OCI-LY1 (cell line): ENCODE data around the gene RIMBP3C.
"Not testable (repeated sequence)": the region's sequence is repeated elsewhere in the genome, so short reads cannot be mapped to it uniquely, and the experiment has no call there.

Experiments
- H2AFZ ChIP-seq: fragments of 200-600 bp; sonication (generic), shearing (Covaris generic); 2 replicates; pipeline ENCODE4 v1.6.0; 2014; ENCODE audit warnings: antibody characterized with exemption, mild to moderate bottlenecking, low read length
- H3F3A ChIP-seq: fragments of 200-600 bp; sonication (generic), shearing (Covaris generic); 2 replicates; pipeline ENCODE4 v1.6.0; 2014; ENCODE audit warnings: mild to moderate bottlenecking, antibody characterized with exemption, low read length, moderate library complexity; ENCODE audit not compliant: insufficient read depth
- H3K27ac ChIP-seq: fragments of 200-600 bp; sonication (generic); 2 replicates; pipeline ENCODE4 v1.5.1; 2014; ENCODE audit warnings: low read length, mixed run types, mild to moderate bottlenecking, low read depth; ENCODE audit not compliant: poor library complexity, severe bottlenecking
- H3K27me3 ChIP-seq: fragments of 200-600 bp; sonication (generic); 2 replicates; pipeline ENCODE4 v1.6.0; 2014; ENCODE audit warnings: antibody characterized with exemption, mild to moderate bottlenecking, low read length, moderate library complexity; ENCODE audit not compliant: insufficient read depth
- H3K36me3 ChIP-seq: fragments of 200-600 bp; sonication (generic); 2 replicates; pipeline ENCODE4 v1.6.1; 2014; ENCODE audit warnings: mild to moderate bottlenecking, antibody characterized with exemption, low read length, moderate library complexity, mixed read lengths; ENCODE audit not compliant: insufficient read depth
- H3K4me1 ChIP-seq: fragments of 200-600 bp; sonication (generic); 2 replicates; pipeline ENCODE4 v1.5.1; 2014; ENCODE audit warnings: mild to moderate bottlenecking, low read length, moderate library complexity; ENCODE audit not compliant: insufficient read depth, severe bottlenecking
- H3K4me2 ChIP-seq: fragments of 200-600 bp; sonication (generic), shearing (Covaris generic); 2 replicates; pipeline ENCODE4 v1.6.1; 2014; ENCODE audit warnings: low read length
- H3K4me3 ChIP-seq: fragments of 200-600 bp; sonication (generic); 2 replicates; pipeline ENCODE4 v1.5.1; 2014; ENCODE audit warnings: low read length, low read depth, mild to moderate bottlenecking, mixed read lengths; ENCODE audit not compliant: poor library complexity, severe bottlenecking
- H3K79me2 ChIP-seq: fragments of 200-600 bp; shearing (Covaris generic); 2 replicates; pipeline ENCODE4 v1.6.1; 2016; ENCODE audit warnings: mixed run types, low read length, mixed read lengths; ENCODE audit not compliant: insufficient read depth
- H3K9ac ChIP-seq: fragments of 200-600 bp; sonication (generic), shearing (Covaris generic); 2 replicates; pipeline ENCODE4 v1.6.1; 2014; ENCODE audit warnings: mild to moderate bottlenecking, low read length, mixed read lengths
- H3K9me2 ChIP-seq: fragments of 200-600 bp; sonication (generic), shearing (Covaris generic); 2 replicates; pipeline ENCODE4 v1.6.1; 2014; ENCODE audit warnings: low read depth, mild to moderate bottlenecking, low read length, mixed read lengths
- H3K9me3 ChIP-seq: fragments of 200-600 bp; shearing (Covaris generic); 2 replicates; pipeline ENCODE4 v1.6.1; 2014; ENCODE audit warnings: low read length, mixed read lengths
- H4K20me1 ChIP-seq: fragments of 200-600 bp; sonication (generic), shearing (Covaris generic); 2 replicates; pipeline ENCODE4 v1.6.0; 2016; ENCODE audit warnings: mild to moderate bottlenecking, low read length; ENCODE audit not compliant: insufficient read depth
- CTCF ChIP-seq: fragments of 200-600 bp; sonication (generic), shearing (Covaris generic); IDR thresholded peaks from 2 replicates; pipeline ENCODE4 v1.5.1; 2017; ENCODE audit warnings: mild to moderate bottlenecking, antibody characterized with exemption, low read length, moderate library complexity, mixed read lengths
- EZH2 ChIP-seq: fragments of 200-600 bp; sonication (generic), shearing (Covaris generic); IDR thresholded peaks from 2 replicates; pipeline ENCODE4 v1.8.0; 2017; ENCODE audit warnings: borderline replicate concordance, mixed run types, mild to moderate bottlenecking, antibody characterized with exemption, low read length, moderate library complexity, mixed read lengths

The RIMBP3C gene

DNA sequence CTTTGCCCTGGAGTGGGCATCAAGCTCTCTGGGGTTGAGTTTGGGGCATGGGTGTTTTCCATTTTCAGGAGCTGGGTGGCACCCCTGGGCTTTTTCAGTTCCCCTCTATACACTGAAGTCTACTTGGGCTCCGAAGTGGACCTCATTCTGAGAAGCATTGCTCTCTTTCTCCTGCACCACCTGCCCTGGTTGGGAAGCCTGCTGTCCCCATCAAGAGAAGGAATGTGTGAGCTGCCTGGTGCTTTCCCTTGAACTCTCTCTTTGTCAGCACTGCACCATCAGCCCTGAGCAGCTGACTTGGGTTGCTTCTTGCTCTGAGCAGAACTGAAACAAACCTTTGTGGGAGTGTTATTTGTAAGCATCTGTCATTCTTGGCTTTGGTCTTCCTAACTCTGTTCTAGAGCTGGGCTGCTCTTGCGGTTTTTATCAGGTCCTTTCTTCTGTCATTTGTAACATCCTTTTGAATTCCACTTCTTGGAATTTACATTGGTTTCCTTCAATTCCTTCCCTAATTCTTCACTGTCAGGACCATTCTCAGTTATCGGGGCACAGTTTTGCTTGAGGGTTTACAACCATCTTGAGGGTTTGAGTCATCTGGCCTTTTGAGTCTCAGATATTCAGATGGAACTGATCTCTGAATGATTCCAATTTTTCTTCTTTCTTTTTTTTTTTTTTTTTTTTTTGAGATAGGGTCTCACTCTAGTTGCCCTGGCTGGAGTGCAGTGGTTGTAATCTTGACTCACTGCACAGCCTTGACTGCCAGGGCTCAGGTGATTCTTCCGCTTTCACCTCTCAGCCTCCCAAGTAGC, 36.7 kb upstream of the RIMBP3C start:
- Histone ChIP-seq H3F3A (no peaks in the 10 kb centered on the region), H4K20me1 (no peaks in the 10 kb centered on the region), H3K79me2 (peaks cover 81% of the 10 kb centered on the region), H3K4me2 (peak overlapping the region; percentile 42), H3K36me3 (peaks cover 9% of the 10 kb centered on the region; the same call in 1 of the 2 replicates), H3K9me2 (no peaks in the 10 kb centered on the region), H3K4me3 (peak overlapping the region; percentile 10), H3K4me1 (peaks cover 45% of the 10 kb centered on the region), H3K27me3 (no peaks in the 10 kb centered on the region), H3K9me3 (no peaks in the 10 kb centered on the region), H3K27ac (peak overlapping the region; percentile 78), H3K9ac (no peak overlapping the region; the same call in 1 of the 2 replicates), H2AFZ (no peak overlapping the region)
- no peak for TF ChIP-seq EZH2

GRCh38 chr22:21585389-21585788, 34.1 kb upstream of the RIMBP3C start:
- Histone ChIP-seq H3K4me3 (no peak overlapping the region), H3F3A (no peaks in the 10 kb centered on the region), H3K9me2 (no peaks in the 10 kb centered on the region), H3K9me3 (no peaks in the 10 kb centered on the region), H3K27me3 (no peaks in the 10 kb centered on the region), H3K4me1 (peaks cover 49% of the 10 kb centered on the region), H3K4me2 (no peak overlapping the region), H3K79me2 (peaks cover 81% of the 10 kb centered on the region), H3K9ac (no peak overlapping the region), H4K20me1 (no peaks in the 10 kb centered on the region), H3K36me3 (no peaks in the 10 kb centered on the region; the same call in 1 of the 2 replicates), H3K27ac (no peak overlapping the region), H2AFZ (no peak overlapping the region)
- no peak for TF ChIP-seq EZH2
- TF ChIP-seq CTCF = no peak

- H3K79me2 ChIP-seq = peaks cover 86% of the 10 kb centered on the region
- no peak overlapping the region for H2AFZ ChIP-seq
- H3K4me1 ChIP-seq = peaks cover 55% of the 10 kb centered on the region
- TF ChIP-seq EZH2 (no peak), CTCF (no peak)
- no peaks in the 10 kb centered on the region for H3K9me2 ChIP-seq
- no peak overlapping the region for H3K4me3 ChIP-seq
- no peaks in the 10 kb centered on the region for H3K9me3 ChIP-seq
- H3K27me3 ChIP-seq = no peaks in the 10 kb centered on the region
- peaks cover 4% of the 10 kb centered on the region; the same call in 1 of the 2 replicates for H3K36me3 ChIP-seq
- no peak overlapping the region; the same call in 1 of the 2 replicates for H3K9ac ChIP-seq
- no peaks in the 10 kb centered on the region for H3F3A ChIP-seq
- H4K20me1 ChIP-seq = no peaks in the 10 kb centered on the region
- H3K27ac ChIP-seq = peak overlapping the region; percentile 70
- no peak overlapping the region for H3K4me2 ChIP-seq
Measured at GRCh38 chr22:21582801-21583740, 31.8 kb upstream of the RIMBP3C start.

- H4K20me1 ChIP-seq, H3K27ac ChIP-seq, H3K4me3 ChIP-seq, H3F3A ChIP-seq, H3K9me3 ChIP-seq, H3K4me2 ChIP-seq, H3K9me2 ChIP-seq, H2AFZ ChIP-seq, H3K9ac ChIP-seq, H3K27me3 ChIP-seq: not testable (repeated sequence)
- H3K79me2 ChIP-seq = peaks cover 93% of the 10 kb centered on the region
- peaks cover 12% of the 10 kb centered on the region; the same call in 1 of the 2 replicates for H3K36me3 ChIP-seq
- peaks cover 39% of the 10 kb centered on the region for H3K4me1 ChIP-seq
Measured at GRCh38 chr22:21581009-21581713, 29.9 kb upstream of the RIMBP3C start.

DNA sequence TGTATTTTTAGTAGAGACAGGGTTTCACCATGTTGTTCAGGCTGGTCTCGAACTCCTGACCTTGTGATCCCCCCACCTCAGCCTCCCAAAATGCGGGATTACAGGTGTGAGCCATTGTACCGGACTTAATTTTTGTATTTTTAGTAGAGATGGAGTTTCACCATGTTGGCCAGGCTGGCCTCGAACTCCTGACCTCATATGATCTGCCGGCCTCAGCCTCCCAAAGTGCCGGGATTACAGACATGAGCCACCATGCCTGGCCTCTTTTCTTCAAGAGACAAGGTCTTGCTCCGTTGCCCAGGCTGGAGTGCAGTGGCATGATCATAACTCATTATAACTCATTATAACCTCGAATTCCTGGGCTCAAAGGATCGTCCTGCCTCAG, 29.4 kb upstream of the RIMBP3C start:
- H3K9me3 ChIP-seq, H3K4me3 ChIP-seq, H3F3A ChIP-seq, H3K27ac ChIP-seq, H3K9me2 ChIP-seq, H2AFZ ChIP-seq, H3K9ac ChIP-seq, H3K4me2 ChIP-seq, H3K27me3 ChIP-seq, H4K20me1 ChIP-seq: not testable (repeated sequence)
- H3K4me1 ChIP-seq = peaks cover 39% of the 10 kb centered on the region
- H3K79me2 ChIP-seq = peaks cover 93% of the 10 kb centered on the region
- H3K36me3 ChIP-seq = peaks cover 12% of the 10 kb centered on the region; the same call in 1 of the 2 replicates
